B cell (primary cell): ENCODE measurements around the gene FAM20C. TPM values are rescaled to one million over a fixed set of nuclear protein-coding genes. Genes with fewer than 3 reads are reported as not detected.

Source experiments
- ATAC-seq: fragments of 200-7000 bp; cut with Tn5 transposase; one replicate; pipeline ENCODE4 v1.10.0; 2021; ENCODE audit warnings: low read depth, mild to moderate bottlenecking, moderate number of reproducible peaks, moderate library complexity
- CTCF ChIA-PET: fragments of 350-600 bp; sonication (Branson Sonifier 250); formaldehyde crosslinking; loops from one replicate; lab custom pipeline; 2021; ENCODE audit warnings: antibody characterized with exemption, inconsistent platforms; lab: Charles Lee
- POLR2A ChIA-PET: fragments of 350-600 bp; sonication (Branson Sonifier 250); formaldehyde crosslinking; loops from one replicate; lab custom pipeline; 2021; ENCODE audit warnings: antibody characterized with exemption; lab: Charles Lee
- DNase-seq: peaks from one replicate; pipeline ENCODE4 v3.0.0; 2013
- H2AFZ ChIP-seq: 2 replicates; pipeline ENCODE4 v1.6.1; 2012; ENCODE audit warnings: mild to moderate bottlenecking, low read depth, low read length; ENCODE audit not compliant: insufficient read depth, poor library complexity, severe bottlenecking
- H3K27ac ChIP-seq, 2 donors: 1 replicate in 1 of 2; 2 replicates in 1 of 2; pipeline ENCODE4 v1.5.1; 2012 to 2013; ENCODE audit warnings: low read length in 2 of 2, mild to moderate bottlenecking in 2 of 2, moderate library complexity in 1 of 2
- H3K27me3 ChIP-seq, 4 experiments: fragments of 200-600 bp in 1 of 4; sonication (generic) in 1 of 4; replicated peaks in 1 of 4; 1 replicate in 2 of 4; 2 replicates in 2 of 4; pipeline versions ENCODE4 v1.6.1 to v1.7.0; 2013 to 2016; ENCODE audit warnings: low read length in 3 of 4, mild to moderate bottlenecking in 2 of 4, mixed read lengths in 1 of 4, moderate library complexity in 1 of 4; ENCODE audit not compliant: insufficient read depth in 4 of 4, control insufficient read depth in 3 of 4; ENCODE audit errors: control extremely low read depth in 1 of 4
- H3K36me3 ChIP-seq, 2 experiments: replicated peaks in 1 of 2; 1 replicate in 1 of 2; 2 replicates in 1 of 2; pipeline versions ENCODE4 v1.6.1 to v1.7.1; 2013; ENCODE audit warnings: low read length in 1 of 2; ENCODE audit not compliant: insufficient read depth in 2 of 2, control insufficient read depth in 1 of 2; ENCODE audit errors: control extremely low read depth in 1 of 2, extremely low read depth in 1 of 2
- H3K4me1 ChIP-seq, 2 donors: fragments of 200-600 bp in 1 of 2; sonication (generic) in 1 of 2; 1 replicate in 1 of 2; 2 replicates in 1 of 2; pipeline versions ENCODE4 v1.5.1 to v1.6.1; 2013 to 2017; ENCODE audit warnings: low read length in 2 of 2; ENCODE audit not compliant: control insufficient read depth in 2 of 2, insufficient read depth in 2 of 2
- H3K4me2 ChIP-seq: replicated peaks from 2 replicates; pipeline ENCODE3; 2012; ENCODE audit warnings: mild to moderate bottlenecking, low read depth, low read length; ENCODE audit not compliant: poor library complexity, severe bottlenecking
- H3K4me3 ChIP-seq, 5 experiments: fragments of 200-600 bp in 1 of 5; sonication (generic) in 1 of 5; 1 replicate in 3 of 5; 2 replicates in 2 of 5; pipeline versions ENCODE4 v1.5.1 to v1.7.0; 2011 to 2016; ENCODE audit warnings: low read length in 4 of 5, mild to moderate bottlenecking in 4 of 5, low read depth in 2 of 5, control low read depth in 1 of 5, moderate library complexity in 1 of 5; ENCODE audit not compliant: insufficient read depth in 1 of 5; ENCODE audit errors: control extremely low read depth in 1 of 5, extremely low read depth in 1 of 5
- H3K79me2 ChIP-seq: fragments of 200-600 bp; sonication (generic); one replicate; pipeline ENCODE4 v1.6.0; 2016; ENCODE audit warnings: low read length; ENCODE audit not compliant: control insufficient read depth, insufficient read depth
- H3K9ac ChIP-seq: fragments of 200-600 bp; sonication (generic); 2 replicates; pipeline ENCODE4 v1.6.1; 2017; ENCODE audit warnings: mild to moderate bottlenecking, low read length, moderate library complexity
- H3K9me3 ChIP-seq, 3 donors: one replicate each; pipeline versions ENCODE4 v1.6.1 to v1.7.1; 2013; ENCODE audit warnings: low read length in 2 of 3; ENCODE audit not compliant: control insufficient read depth in 2 of 3, insufficient read depth in 1 of 3; ENCODE audit errors: control extremely low read depth in 1 of 3
- H4K20me1 ChIP-seq: 2 replicates; pipeline ENCODE4 v1.6.0; 2012; ENCODE audit warnings: mild to moderate bottlenecking, low read length; ENCODE audit not compliant: insufficient read depth, control insufficient read depth, poor library complexity, severe bottlenecking
- H3K27ac Mint-ChIP-seq: one replicate; pipeline ENCODE4 v1.8.0; 2021; ENCODE audit warnings: mixed read lengths
- H3K27me3 Mint-ChIP-seq: one replicate; pipeline ENCODE4 v1.8.0; 2021; ENCODE audit warnings: mixed read lengths
- H3K4me1 Mint-ChIP-seq: one replicate; pipeline ENCODE4 v1.8.0; 2021; ENCODE audit warnings: mixed read lengths
- H3K4me3 Mint-ChIP-seq: one replicate; pipeline ENCODE4 v1.8.0; 2021; ENCODE audit warnings: mixed read lengths
- H3K9me3 Mint-ChIP-seq: one replicate; pipeline ENCODE4 v1.8.0; 2022; ENCODE audit warnings: mixed read lengths; ENCODE audit not compliant: insufficient read depth
- EZH2 ChIP-seq: IDR thresholded peaks from 2 replicates; pipeline ENCODE4 v1.6.1; 2012; ENCODE audit warnings: borderline replicate concordance, low read depth, mild to moderate bottlenecking, moderate library complexity, low read length; ENCODE audit not compliant: insufficient read depth, poor library complexity, severe bottlenecking
- WGBS: methylation state at CpG from one replicate; pipeline ENCODE4 v1.1.5; 2013; ENCODE audit warnings: missing lambda C conversion rate; ENCODE audit not compliant: insufficient coverage; 5-methylcytosine and 5-hydroxymethylcytosine counted together
- intact Hi-C: fragments of 100-400 bp; cut with micrococcal nuclease; formaldehyde crosslinking; loops from one replicate; pipeline ENCODE4 v1.10.0; 2022
- polyA plus RNA-seq: library from polyadenylated mRNA; depleted of rRNA; stranded (reverse); fragments of >200 nt; gene quantifications from 2 replicates; pipeline ENCODE4 v1.2.3, GENCODE V29; 2012
- total RNA-seq, 2 donors: library from RNA; stranded (reverse); fragments of 120-200 nt in 1 of 2; gene quantifications; 1 replicate in 1 of 2; 2 replicates in 1 of 2; pipeline versions ENCODE4 v1.2.3 to v1.2.4, GENCODE V29; 2013 to 2022
- TF ChIP-seq, protein P1 (sequence below): fragments of 200-600 bp; IDR thresholded peaks from one replicate; pipeline ENCODE4 v1.8.0; 2022; ENCODE audit warnings: antibody characterized with exemption, mild to moderate bottlenecking

FAM20C gene
- total and polyA plus RNA-seq, 2 donors (not counting 1 experiment from before 2014, with no cell fraction given) = 0.54 to 0.81 TPM

DNA sequence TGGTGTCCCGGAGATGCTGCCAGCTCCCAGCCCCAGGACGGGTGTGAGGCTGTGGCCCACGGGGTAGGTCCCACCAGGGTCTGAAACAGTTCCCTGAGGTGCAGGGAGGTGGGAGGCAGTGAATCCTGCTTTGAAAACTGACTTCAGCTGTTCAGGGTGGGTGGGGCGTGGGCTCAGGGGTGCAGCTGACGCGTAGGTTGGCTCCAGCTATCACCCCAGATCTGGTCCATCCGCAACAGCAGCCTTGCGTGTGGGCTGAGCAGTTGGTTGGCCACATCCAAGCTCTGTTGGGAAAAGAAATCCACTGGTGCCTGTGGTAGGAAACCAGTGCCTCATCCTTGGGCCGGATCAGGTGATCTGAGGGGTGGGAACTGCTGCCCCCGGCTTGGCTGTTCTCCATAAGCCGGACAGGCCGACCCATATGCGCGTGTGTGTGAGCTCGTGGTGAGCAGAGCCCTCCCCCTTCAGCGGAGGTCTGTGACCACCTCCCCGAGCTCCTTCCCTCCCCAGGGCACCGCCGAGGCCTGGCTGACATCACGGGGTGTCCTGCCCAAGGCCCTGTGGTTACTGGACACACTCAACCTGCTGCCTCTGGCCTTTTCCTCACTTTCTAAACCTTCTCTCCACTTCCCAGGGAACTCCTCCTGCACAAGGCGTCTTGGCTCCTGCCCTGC lies 15.4 kb upstream of the FAM20C start:
- no peak for ATAC-seq
- H3K4me3 ChIP-seq = no peak overlapping the region
- Mint-ChIP-seq H3K9me3 (no peaks in the 10 kb centered on the region), H3K4me1 (no peaks in the 10 kb centered on the region), H3K27me3 (no peaks in the 10 kb centered on the region), H3K4me3 (no peak overlapping the region), H3K27ac (no peak overlapping the region)
- H3K36me3 ChIP-seq = no peaks in the 10 kb centered on the region
- WGBS = 87% methylated on average over 21 of the region's 21 CpGs
- TF ChIP-seq, protein P1, sequence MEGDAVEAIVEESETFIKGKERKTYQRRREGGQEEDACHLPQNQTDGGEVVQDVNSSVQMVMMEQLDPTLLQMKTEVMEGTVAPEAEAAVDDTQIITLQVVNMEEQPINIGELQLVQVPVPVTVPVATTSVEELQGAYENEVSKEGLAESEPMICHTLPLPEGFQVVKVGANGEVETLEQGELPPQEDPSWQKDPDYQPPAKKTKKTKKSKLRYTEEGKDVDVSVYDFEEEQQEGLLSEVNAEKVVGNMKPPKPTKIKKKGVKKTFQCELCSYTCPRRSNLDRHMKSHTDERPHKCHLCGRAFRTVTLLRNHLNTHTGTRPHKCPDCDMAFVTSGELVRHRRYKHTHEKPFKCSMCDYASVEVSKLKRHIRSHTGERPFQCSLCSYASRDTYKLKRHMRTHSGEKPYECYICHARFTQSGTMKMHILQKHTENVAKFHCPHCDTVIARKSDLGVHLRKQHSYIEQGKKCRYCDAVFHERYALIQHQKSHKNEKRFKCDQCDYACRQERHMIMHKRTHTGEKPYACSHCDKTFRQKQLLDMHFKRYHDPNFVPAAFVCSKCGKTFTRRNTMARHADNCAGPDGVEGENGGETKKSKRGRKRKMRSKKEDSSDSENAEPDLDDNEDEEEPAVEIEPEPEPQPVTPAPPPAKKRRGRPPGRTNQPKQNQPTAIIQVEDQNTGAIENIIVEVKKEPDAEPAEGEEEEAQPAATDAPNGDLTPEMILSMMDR = no peak
- no peak for TF ChIP-seq EZH2
- no peak for DNase-seq
- H3K9ac ChIP-seq = no peak overlapping the region
- ChIA-PET CTCF (no interaction called here), POLR2A (no interaction called here)
- H3K27ac ChIP-seq = no peak overlapping the region
- no peaks in the 10 kb centered on the region for H4K20me1 ChIP-seq
- peaks cover 0 to 3% (median 0%) of the 10 kb centered on the region in 3 donors for H3K9me3 ChIP-seq
- H3K4me1 ChIP-seq = no peaks in the 10 kb centered on the region
- intact Hi-C loops = no loop called here
- H3K27me3 ChIP-seq = peaks cover 0 to under 1% (median 0%) of the 10 kb centered on the region in 4 experiments
- no peaks in the 10 kb centered on the region for H3K79me2 ChIP-seq
- no peak overlapping the region for H3K4me2 ChIP-seq
- no peak overlapping the region for H2AFZ ChIP-seq

DNA sequence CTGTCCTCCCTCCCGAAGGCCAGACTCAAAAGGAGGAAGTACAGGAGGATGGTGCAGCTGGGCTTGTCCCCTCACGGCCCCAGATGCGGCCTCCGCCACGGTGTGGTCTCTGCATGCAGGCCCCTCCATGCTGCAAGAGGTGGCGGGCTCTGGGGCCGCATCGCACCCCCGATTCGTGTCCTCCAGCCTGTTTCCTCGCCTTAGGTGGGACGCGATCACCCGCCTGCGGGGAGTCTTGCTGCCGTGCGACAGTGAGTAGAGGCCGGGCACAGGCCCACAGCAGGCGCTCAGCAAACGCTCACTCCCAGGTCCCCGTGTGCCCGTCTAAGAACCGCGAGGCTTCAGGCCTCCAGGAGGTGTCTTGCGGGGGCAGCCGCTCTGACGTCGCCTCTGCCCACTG lies 13.9 kb upstream of the FAM20C start:
- 88% methylated on average over 28 of the region's 28 CpGs for WGBS

More for the DNA sequence above, 13.9 kb upstream of the FAM20C start:
- CTCF ChIA-PET = no interaction called here
- TF ChIP-seq, protein P1 = no peak
- no peak for TF ChIP-seq EZH2
- Histone ChIP-seq H3K4me3 (no peak overlapping the region), H3K9ac (no peak overlapping the region), H3K4me1 (no peaks in the 10 kb centered on the region), H3K36me3 (no peaks in the 10 kb centered on the region), H3K9me3 (peaks cover 0 to 3% (median 0%) of the 10 kb centered on the region in 3 donors), H2AFZ (no peak overlapping the region), H3K27ac (no peak overlapping the region), H3K4me2 (no peak overlapping the region), H3K79me2 (no peaks in the 10 kb centered on the region), H3K27me3 (peaks cover 0 to 2% (median 0%) of the 10 kb centered on the region in 4 experiments), H4K20me1 (no peaks in the 10 kb centered on the region)
- ATAC-seq (no peak), DNase-seq (no peak)
- Mint-ChIP-seq H3K4me3 (no peak overlapping the region), H3K27me3 (no peaks in the 10 kb centered on the region), H3K4me1 (no peaks in the 10 kb centered on the region), H3K27ac (no peak overlapping the region), H3K9me3 (no peaks in the 10 kb centered on the region)
- POLR2A ChIA-PET = no interaction called here
- intact Hi-C loops = no loop called here
